A673 (cell line): ENCODE data around the gene OR52A1. TPM values are rescaled to one million over a fixed set of nuclear protein-coding genes. Genes with fewer than 3 reads are reported as not detected.
"Not testable (repeated sequence)": the region's sequence is repeated elsewhere in the genome, so short reads cannot be mapped to it uniquely, and the experiment has no call there.

Experiments used
- BruUV-seq: library from RNA; stranded (reverse); fragments of 400-500 nt; replicated peaks from 2 replicates; lab custom pipeline; 2021; lab: Mats Ljungman, UMichigan
- CTCF ChIA-PET: fragments of 300-600 bp; sonication (Branson Sonifier 250); formaldehyde crosslinking; loops from one replicate; lab custom pipeline; 2022; ENCODE audit warnings: antibody characterized with exemption; lab: Charles Lee
- POLR2A ChIA-PET: fragments of 300-600 bp; sonication (Branson Sonifier 250); formaldehyde crosslinking; loops from one replicate; lab custom pipeline; 2022; ENCODE audit warnings: antibody characterized with exemption; ENCODE audit not compliant: low non-redundant PET; lab: Charles Lee
- DNase-seq: peaks from one replicate; pipeline ENCODE4 v3.0.0-alpha.2; 2015; ENCODE audit warnings: low spot score
- H3K27ac ChIP-seq: fragments of 200-600 bp; sonication (generic); 2 replicates; pipeline ENCODE4 v1.5.1; 2016; ENCODE audit warnings: mixed run types, low read depth, mild to moderate bottlenecking, mixed read lengths, antibody characterized with exemption, low read length; ENCODE audit not compliant: poor library complexity, severe bottlenecking
- H3K27me3 ChIP-seq: fragments of 200-600 bp; sonication (generic); replicated peaks from 2 replicates; pipeline ENCODE4 v1.6.1; 2017; ENCODE audit warnings: mixed run types, low read depth, mild to moderate bottlenecking, mixed read lengths, antibody characterized with exemption, low read length; ENCODE audit not compliant: insufficient read depth, poor library complexity
- H3K36me3 ChIP-seq: fragments of 200-600 bp; sonication (generic); 2 replicates; pipeline ENCODE4 v1.6.1; 2016; ENCODE audit warnings: mixed run types, mild to moderate bottlenecking, mixed read lengths, antibody characterized with exemption, low read length; ENCODE audit not compliant: insufficient read depth, poor library complexity, severe bottlenecking
- H3K4me1 ChIP-seq: fragments of 200-600 bp; sonication (generic); 2 replicates; pipeline ENCODE4 v1.6.1; 2017; ENCODE audit warnings: mixed run types, mild to moderate bottlenecking, mixed read lengths, antibody characterized with exemption, low read length; ENCODE audit not compliant: insufficient read depth, poor library complexity, severe bottlenecking
- H3K4me3 ChIP-seq: fragments of 200-600 bp; sonication (generic); 2 replicates; pipeline ENCODE4 v1.5.1; 2016; ENCODE audit warnings: low read depth, mixed run types, mild to moderate bottlenecking, mixed read lengths, low read length; ENCODE audit not compliant: poor library complexity, severe bottlenecking
- H3K9me3 ChIP-seq: fragments of 200-600 bp; sonication (generic); 2 replicates; pipeline ENCODE4 v1.6.1; 2016; ENCODE audit warnings: mixed run types, low read depth, mild to moderate bottlenecking, mixed read lengths, antibody characterized with exemption, low read length; ENCODE audit not compliant: poor library complexity, severe bottlenecking
- EZH2 ChIP-seq: fragments of 200-600 bp; sonication (generic); IDR thresholded peaks from 2 replicates; pipeline ENCODE4 v1.6.1; 2017; ENCODE audit warnings: borderline replicate concordance, low read depth, mild to moderate bottlenecking, mixed read lengths, antibody characterized with exemption, low read length; ENCODE audit not compliant: poor library complexity, severe bottlenecking
- intact Hi-C: fragments of 100-400 bp; cut with micrococcal nuclease; formaldehyde crosslinking; loops from one replicate; pipeline ENCODE4 v1.10.0; 2022; ENCODE audit not compliant: unreplicated experiment
- total RNA-seq: library from RNA; stranded (reverse); gene quantifications from 2 replicates; pipeline ENCODE4 v1.2.3, GENCODE V29; 2021
- TF ChIP-seq, protein P1 (sequence below): fragments of 300-800, 200-600 bp; sonication (generic); conservative IDR thresholded peaks from 2 replicates; pipeline ENCODE4 v1.5.1; 2017; ENCODE audit warnings: low read depth, mild to moderate bottlenecking, antibody characterized with exemption, low read length, moderate library complexity, mixed read lengths

The OR52A1 gene
- total RNA-seq, 1 experiment from 2014 or later, result not detected

DNA sequence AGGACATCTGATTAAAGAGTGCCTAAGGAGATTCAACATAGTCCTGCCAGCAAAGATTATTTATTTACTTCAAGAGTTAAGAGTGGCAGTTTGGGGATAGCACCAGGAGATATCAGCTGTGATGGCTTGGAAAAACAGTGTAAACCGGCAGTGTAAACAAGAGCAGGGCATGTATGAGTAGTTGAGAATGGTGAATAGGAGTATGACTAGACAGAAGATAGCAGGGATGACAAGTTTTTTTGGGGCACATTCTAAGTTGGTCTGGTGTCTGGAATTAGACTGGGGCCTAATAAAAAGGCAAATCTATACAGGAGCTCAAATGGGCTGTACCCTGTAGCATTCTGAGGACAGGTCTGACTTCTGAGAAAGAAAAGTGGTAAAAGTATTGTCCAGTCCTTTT lies 6.5 kb upstream of the OR52A1 start:
- H3K4me1 ChIP-seq, H3K27me3 ChIP-seq, H3K9me3 ChIP-seq, BruUV-seq, POLR2A ChIA-PET, intact Hi-C loops, H3K36me3 ChIP-seq, H3K4me3 ChIP-seq, DNase-seq, CTCF ChIA-PET, H3K27ac ChIP-seq: not testable (repeated sequence)

DNA sequence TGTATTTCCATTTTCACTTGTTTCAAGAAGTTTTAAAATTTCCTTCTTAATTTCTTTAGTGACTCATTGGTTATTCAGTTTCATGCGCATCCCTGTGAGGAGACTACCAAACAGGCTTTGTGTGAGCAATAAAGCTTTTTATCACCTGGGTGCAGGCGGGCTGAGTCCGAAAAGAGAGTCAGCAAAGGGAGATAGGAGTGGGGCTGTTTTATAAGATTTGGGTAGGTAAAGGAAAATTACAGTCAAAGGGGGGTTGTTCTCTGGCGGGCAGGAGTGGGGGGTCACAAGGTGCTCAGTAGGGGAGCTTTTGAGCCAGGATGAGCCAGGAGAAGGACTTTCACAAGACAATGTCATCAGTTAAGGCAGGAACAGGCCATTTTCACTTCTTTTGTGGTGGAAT lies 5.7 kb upstream of the OR52A1 start:
- H3K36me3 ChIP-seq, H3K27me3 ChIP-seq, POLR2A ChIA-PET, DNase-seq, H3K4me1 ChIP-seq, H3K27ac ChIP-seq, CTCF ChIA-PET, H3K4me3 ChIP-seq, intact Hi-C loops, H3K9me3 ChIP-seq, BruUV-seq: not testable (repeated sequence)

DNA sequence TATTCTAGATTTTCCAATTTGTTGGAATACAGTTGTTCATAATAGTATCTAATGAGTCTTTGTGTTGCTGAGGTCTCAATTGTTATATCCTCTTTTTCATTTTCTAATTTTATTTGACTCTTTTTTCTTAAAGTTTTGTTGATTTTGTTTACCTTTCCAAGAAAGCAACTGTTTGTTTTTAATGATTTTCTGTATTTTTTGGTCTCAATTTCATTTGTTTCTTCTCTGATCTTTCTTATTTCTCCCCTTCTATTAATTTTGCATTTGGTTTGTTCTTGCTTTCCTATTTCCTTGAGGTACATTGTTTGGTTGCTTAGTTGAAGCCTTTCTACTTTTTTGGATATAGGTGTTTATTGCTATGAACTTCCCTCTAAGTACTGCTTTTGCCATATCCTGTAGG lies 5.2 kb upstream of the OR52A1 start:
- intact Hi-C loops, result no loop called here
- no peaks in the 10 kb centered on the region for H3K9me3 ChIP-seq
- CTCF ChIA-PET, result no interaction called here

DNA sequence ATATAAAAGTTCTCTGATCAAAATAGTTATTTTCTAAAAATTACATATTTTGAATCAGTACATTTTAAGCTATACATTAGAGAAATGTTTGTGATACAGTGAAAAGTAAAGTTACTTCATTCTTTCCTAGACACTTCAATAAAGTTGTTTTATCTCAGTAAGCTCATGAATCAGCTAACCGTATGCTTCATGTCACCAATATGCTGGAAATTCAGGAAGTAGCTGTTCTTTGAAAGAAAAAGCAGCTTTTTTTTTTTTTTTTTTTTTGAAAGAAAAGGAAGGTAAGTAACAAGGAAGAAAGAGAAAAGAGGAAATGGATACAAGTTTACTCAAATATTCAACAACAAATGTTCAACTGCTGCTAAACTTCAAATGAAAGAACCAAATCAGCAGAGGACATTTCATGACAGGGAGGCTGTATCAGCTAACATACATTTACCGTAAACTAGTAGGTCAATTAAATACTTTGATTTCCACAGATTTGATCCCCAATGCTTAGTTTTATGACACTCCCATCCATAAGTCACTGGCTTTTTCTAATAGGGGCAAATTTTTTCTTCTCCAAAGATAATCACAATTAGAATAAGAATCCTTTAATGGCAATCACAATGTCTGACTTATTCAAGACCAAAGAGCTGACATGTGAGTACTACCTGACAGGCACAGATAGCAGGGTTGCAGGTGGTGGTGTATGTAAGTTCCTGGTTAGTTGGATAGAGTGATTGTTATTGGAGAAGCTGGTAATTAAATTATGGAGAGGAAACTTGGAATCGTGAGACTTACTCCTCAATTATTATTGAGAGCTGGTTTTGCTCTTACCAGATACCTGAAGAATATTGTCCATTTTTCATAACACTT lies 754 bp downstream of the OR52A1 start:
- Histone ChIP-seq H3K27me3 (no peaks in the 10 kb centered on the region), H3K36me3 (no peaks in the 10 kb centered on the region), H3K4me1 (no peaks in the 10 kb centered on the region), H3K27ac (no peak overlapping the region), H3K4me3 (no peak overlapping the region), H3K9me3 (no peaks in the 10 kb centered on the region)
- TF ChIP-seq, protein P1, sequence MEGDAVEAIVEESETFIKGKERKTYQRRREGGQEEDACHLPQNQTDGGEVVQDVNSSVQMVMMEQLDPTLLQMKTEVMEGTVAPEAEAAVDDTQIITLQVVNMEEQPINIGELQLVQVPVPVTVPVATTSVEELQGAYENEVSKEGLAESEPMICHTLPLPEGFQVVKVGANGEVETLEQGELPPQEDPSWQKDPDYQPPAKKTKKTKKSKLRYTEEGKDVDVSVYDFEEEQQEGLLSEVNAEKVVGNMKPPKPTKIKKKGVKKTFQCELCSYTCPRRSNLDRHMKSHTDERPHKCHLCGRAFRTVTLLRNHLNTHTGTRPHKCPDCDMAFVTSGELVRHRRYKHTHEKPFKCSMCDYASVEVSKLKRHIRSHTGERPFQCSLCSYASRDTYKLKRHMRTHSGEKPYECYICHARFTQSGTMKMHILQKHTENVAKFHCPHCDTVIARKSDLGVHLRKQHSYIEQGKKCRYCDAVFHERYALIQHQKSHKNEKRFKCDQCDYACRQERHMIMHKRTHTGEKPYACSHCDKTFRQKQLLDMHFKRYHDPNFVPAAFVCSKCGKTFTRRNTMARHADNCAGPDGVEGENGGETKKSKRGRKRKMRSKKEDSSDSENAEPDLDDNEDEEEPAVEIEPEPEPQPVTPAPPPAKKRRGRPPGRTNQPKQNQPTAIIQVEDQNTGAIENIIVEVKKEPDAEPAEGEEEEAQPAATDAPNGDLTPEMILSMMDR, result no peak
- no peak for TF ChIP-seq EZH2
- intact Hi-C loops, result no loop called here
- no TSS peak for BruUV-seq
- DNase-seq, result no peak
- ChIA-PET POLR2A (no interaction called here), CTCF (no interaction called here)

More for the DNA sequence above, 5.2 kb upstream of the OR52A1 start:
- H3K27me3 ChIP-seq, result no peaks in the 10 kb centered on the region
- POLR2A ChIA-PET, result no interaction called here
- no peak for TF ChIP-seq EZH2
- TF ChIP-seq, protein P1, result no peak
- H3K36me3 ChIP-seq, result no peaks in the 10 kb centered on the region
- H3K27ac ChIP-seq, result no peak overlapping the region
- no peak for DNase-seq
- BruUV-seq, result no TSS peak
- H3K4me3 ChIP-seq, result no peak overlapping the region
- no peaks in the 10 kb centered on the region for H3K4me1 ChIP-seq
